Fibroblast of lung (primary cell): ENCODE measurements around the gene LRRC49. TPM values are rescaled to one million over a fixed set of nuclear protein-coding genes. Genes with fewer than 3 reads are reported as not detected.

ENCODE experiments used
- DNase-seq, 2 donors: peaks; one replicate each; pipeline versions ENCODE4 v3.0.0 to v3.0.0-alpha.2; 2010; ENCODE audit warnings: low read depth in 2 of 2
- H2AFZ ChIP-seq: 2 replicates; pipeline ENCODE4 v1.5.1; 2012; ENCODE audit warnings: low read length, control low read depth, inconsistent platforms
- H3K27ac ChIP-seq: 2 replicates; pipeline ENCODE4 v1.5.1; 2011; ENCODE audit warnings: low read length, control low read depth; ENCODE audit not compliant: insufficient read depth
- H3K27me3 ChIP-seq: 2 replicates; pipeline ENCODE4 v1.5.1; 2011; ENCODE audit warnings: mild to moderate bottlenecking, low read length; ENCODE audit not compliant: control insufficient read depth, insufficient read depth
- H3K36me3 ChIP-seq: 2 replicates; pipeline ENCODE4 v1.5.1; 2011; ENCODE audit warnings: low read length; ENCODE audit not compliant: control insufficient read depth, insufficient read depth
- H3K4me1 ChIP-seq: 2 replicates; pipeline ENCODE4 v1.5.1; 2011; ENCODE audit warnings: low read length; ENCODE audit not compliant: control insufficient read depth, insufficient read depth; ENCODE audit errors: extremely low read depth
- H3K4me2 ChIP-seq: 2 replicates; pipeline ENCODE4 v1.5.1; 2011; ENCODE audit warnings: low read length, control low read depth; ENCODE audit not compliant: insufficient read depth; ENCODE audit errors: extremely low read depth
- H3K4me3 ChIP-seq, 4 experiments: fragments of 200-600 bp in 1 of 4; sonication (generic) in 1 of 4; replicated peaks in 1 of 4; 2 replicates each; pipeline ENCODE4 v1.5.1; 2011 to 2016; ENCODE audit warnings: low read length in 4 of 4, low read depth in 3 of 4, mild to moderate bottlenecking in 3 of 4, control low read depth in 2 of 4, inconsistent platforms in 1 of 4, mixed read lengths in 1 of 4; ENCODE audit not compliant: insufficient read depth in 1 of 4; ENCODE audit errors: control extremely low read depth in 1 of 4
- H3K79me2 ChIP-seq: 2 replicates; pipeline ENCODE4 v1.5.1; 2012; ENCODE audit warnings: mild to moderate bottlenecking, low read length, inconsistent platforms; ENCODE audit not compliant: control insufficient read depth, insufficient read depth
- H3K9ac ChIP-seq: 2 replicates; pipeline ENCODE4 v1.5.1; 2011; ENCODE audit warnings: mild to moderate bottlenecking, low read length, control low read depth; ENCODE audit not compliant: insufficient read depth
- H3K9me3 ChIP-seq: 2 replicates; pipeline ENCODE4 v1.5.1; 2012; ENCODE audit warnings: low read depth, low read length; ENCODE audit not compliant: control insufficient read depth, insufficient read depth
- H4K20me1 ChIP-seq: 2 replicates; pipeline ENCODE4 v1.5.1; 2011; ENCODE audit warnings: low read length; ENCODE audit not compliant: control insufficient read depth, insufficient read depth; ENCODE audit errors: extremely low read depth
- CTCF ChIP-seq, 2 donors: IDR thresholded peaks in 1 of 2; conservative IDR thresholded peaks in 1 of 2; 1 replicate in 1 of 2; 2 replicates in 1 of 2; pipeline ENCODE4 v1.5.1; 2011 to 2012; ENCODE audit warnings: low read length in 2 of 2, control low read depth in 1 of 2, inconsistent platforms in 1 of 2, low read depth in 1 of 2, mild to moderate bottlenecking in 1 of 2
- EZH2 ChIP-seq: IDR thresholded peaks from 2 replicates; pipeline ENCODE4 v1.5.1; 2012; ENCODE audit warnings: low read length, control low read depth, mild to moderate bottlenecking; ENCODE audit errors: missing control alignments
- polyA plus RNA-seq, 2 donors: library from polyadenylated mRNA; depleted of rRNA in 1 of 2; stranded (reverse) in 1 of 2; unstranded in 1 of 2; fragments of >200 nt; gene quantifications; 2 replicates each; pipeline ENCODE4 v1.2.1, GENCODE V29; 2011 to 2012; ENCODE audit warnings: missing spikeins in 1 of 2
- total RNA-seq: library from RNA; depleted of rRNA; stranded (reverse); fragments of >200 nt; gene quantifications from 2 replicates; pipeline ENCODE4 v1.2.1, GENCODE V29; 2014

LRRC49 gene
- total and polyA plus RNA-seq, 2 donors (not counting 1 experiment from before 2014, with no cell fraction given): 10.0 to 31.5 TPM

GRCh38 chr15:71084264-71084663 lies 191.6 kb downstream of the LRRC49 start:
- Histone ChIP-seq H4K20me1 (no peaks in the 10 kb centered on the region), H3K4me2 (no peak overlapping the region), H3K9me3 (no peaks in the 10 kb centered on the region), H2AFZ (no peak overlapping the region), H3K9ac (no peak overlapping the region), H3K79me2 (no peaks in the 10 kb centered on the region), H3K27me3 (no peaks in the 10 kb centered on the region), H3K27ac (no peak overlapping the region), H3K4me3 (no peak overlapping the region), H3K4me1 (peaks cover 18% of the 10 kb centered on the region), H3K36me3 (no peaks in the 10 kb centered on the region)
- DNase-seq: no peak
- TF ChIP-seq CTCF (conservative IDR thresholded peaks at IDR 0.05 in 1 of 2, IDR thresholded peaks at IDR 0.05 in 1 of 2; ENCODE audit: low read depth in 1 of 2, low read length in 2 of 2): no peak
- TF ChIP-seq EZH2: no peak

- no peaks in the 10 kb centered on the region for H3K36me3 ChIP-seq
- no peaks in the 10 kb centered on the region for H3K9me3 ChIP-seq
- no peaks in the 10 kb centered on the region for H3K27me3 ChIP-seq
- H3K4me1 ChIP-seq: peaks cover 8% of the 10 kb centered on the region
- DNase-seq: no peak
- no peak overlapping the region for H3K9ac ChIP-seq
- no peaks in the 10 kb centered on the region for H4K20me1 ChIP-seq
- H3K4me3 ChIP-seq: no peak overlapping the region
- H3K27ac ChIP-seq: no peak overlapping the region
- no peak overlapping the region for H2AFZ ChIP-seq
- no peaks in the 10 kb centered on the region for H3K79me2 ChIP-seq
- no peak overlapping the region for H3K4me2 ChIP-seq
- TF ChIP-seq CTCF (conservative IDR thresholded peaks at IDR 0.05 in 1 of 2, IDR thresholded peaks at IDR 0.05 in 1 of 2; ENCODE audit: low read depth in 1 of 2, low read length in 2 of 2) (no peak), EZH2 (no peak)
Measured at GRCh38 chr15:71085809-71086208, 193.2 kb downstream of the LRRC49 start.

- no peak for DNase-seq
- no peaks in the 10 kb centered on the region for H3K36me3 ChIP-seq
- H2AFZ ChIP-seq: no peak overlapping the region
- peaks cover 2% of the 10 kb centered on the region for H3K4me1 ChIP-seq
- H3K79me2 ChIP-seq: no peaks in the 10 kb centered on the region
- TF ChIP-seq EZH2 (no peak), CTCF (conservative IDR thresholded peaks at IDR 0.05 in 1 of 2, IDR thresholded peaks at IDR 0.05 in 1 of 2; ENCODE audit: low read depth in 1 of 2, low read length in 2 of 2) (no peak)
- H3K27me3 ChIP-seq: no peaks in the 10 kb centered on the region
- H3K27ac ChIP-seq: no peak overlapping the region
- H4K20me1 ChIP-seq: no peaks in the 10 kb centered on the region
- no peaks in the 10 kb centered on the region for H3K9me3 ChIP-seq
- no peak overlapping the region for H3K4me2 ChIP-seq
- no peak overlapping the region for H3K9ac ChIP-seq
- no peak overlapping the region for H3K4me3 ChIP-seq
Measured at GRCh38 chr15:71088155-71088554, 195.5 kb downstream of the LRRC49 start.
